Endodermal cell (in vitro differentiated cells): Measurements from ENCODE around the gene SUN1. TPM values are rescaled to one million over a fixed set of nuclear protein-coding genes. Genes with fewer than 3 reads are reported as not detected.
A peak's percentile ranks its signal among the peaks of the same experiment; 100 is the strongest.

Experiments used
- DNase-seq: peaks from one replicate; pipeline ENCODE4 v3.0.0-alpha.2; 2017
- H3K27ac ChIP-seq: 2 replicates; pipeline ENCODE4 v1.5.1; 2013; ENCODE audit warnings: mild to moderate bottlenecking, low read depth, low read length, moderate library complexity
- H3K27me3 ChIP-seq: 2 replicates; pipeline ENCODE4 v1.6.1; 2013; ENCODE audit warnings: mild to moderate bottlenecking, low read length, moderate library complexity; ENCODE audit not compliant: insufficient read depth, control insufficient read depth, poor library complexity, severe bottlenecking
- H3K36me3 ChIP-seq: 2 replicates; pipeline ENCODE4 v1.7.0; 2013; ENCODE audit warnings: mild to moderate bottlenecking, low read length, moderate library complexity; ENCODE audit not compliant: control insufficient read depth, insufficient read depth
- H3K4me1 ChIP-seq: one replicate; pipeline ENCODE4 v1.7.0; 2013; ENCODE audit warnings: low read length; ENCODE audit not compliant: control insufficient read depth, insufficient read depth
- H3K4me3 ChIP-seq: 2 replicates; pipeline ENCODE4 v1.5.1; 2013; ENCODE audit warnings: mild to moderate bottlenecking, low read length, moderate library complexity
- H3K9ac ChIP-seq: 2 replicates; pipeline ENCODE4 v1.6.1; 2013; ENCODE audit warnings: mild to moderate bottlenecking, low read length, moderate library complexity; ENCODE audit not compliant: poor library complexity, severe bottlenecking; ENCODE audit errors: extremely low read depth
- H3K9me3 ChIP-seq: 2 replicates; pipeline ENCODE4 v1.6.1; 2013; ENCODE audit warnings: mild to moderate bottlenecking, low read length, moderate library complexity; ENCODE audit not compliant: control insufficient read depth
- H3K27ac Mint-ChIP-seq: 2 replicates; pipeline ENCODE4 v1.8.0; 2020; ENCODE audit warnings: mixed read lengths
- H3K27me3 Mint-ChIP-seq: 2 replicates; pipeline ENCODE4 v1.8.0; 2021; ENCODE audit warnings: mild to moderate bottlenecking, mixed read lengths; ENCODE audit not compliant: insufficient read depth
- H3K36me3 Mint-ChIP-seq: 2 replicates; pipeline ENCODE4 v1.8.0; 2020; ENCODE audit warnings: low read depth, mixed read lengths
- H3K4me1 Mint-ChIP-seq: 2 replicates; pipeline ENCODE4 v1.8.0; 2020; ENCODE audit warnings: mixed read lengths
- H3K4me3 Mint-ChIP-seq: 2 replicates; pipeline ENCODE4 v1.8.0; 2020; ENCODE audit warnings: mild to moderate bottlenecking, moderate library complexity, mixed read lengths
- H3K9me3 Mint-ChIP-seq: 2 replicates; pipeline ENCODE4 v1.8.0; 2020; ENCODE audit warnings: mild to moderate bottlenecking, mixed read lengths
- WGBS, 2 experiments: methylation state at CpG; one replicate each; pipeline versions ENCODE4 v1.1.5 to v1.1.7; 2013; ENCODE audit warnings: missing lambda C conversion rate in 2 of 2, mixed read lengths in 1 of 2; ENCODE audit not compliant: insufficient coverage in 1 of 2, insufficient read length in 1 of 2; 5-methylcytosine and 5-hydroxymethylcytosine counted together
- total RNA-seq, 2 donors: library from RNA; stranded (reverse); fragmentation: NEBNext Ultra II Directional in 1 of 2; extraction: Animal tissue kit (Norgen Biotek cat#: 25700) in 1 of 2; gene quantifications; 2 replicates in 1 of 2; 3 replicates in 1 of 2; pipeline ENCODE4 v1.2.1, GENCODE V29; 2021
- TF ChIP-seq, protein P1 (sequence below): fragments of 200-600 bp; sonication (generic); conservative IDR thresholded peaks from 2 replicates; pipeline ENCODE4 v1.5.0; 2021; ENCODE audit warnings: antibody characterized with exemption, mild to moderate bottlenecking

Gene SUN1
- total RNA-seq, 2 donors from 2014 or later = 133 to 136 TPM

DNA sequence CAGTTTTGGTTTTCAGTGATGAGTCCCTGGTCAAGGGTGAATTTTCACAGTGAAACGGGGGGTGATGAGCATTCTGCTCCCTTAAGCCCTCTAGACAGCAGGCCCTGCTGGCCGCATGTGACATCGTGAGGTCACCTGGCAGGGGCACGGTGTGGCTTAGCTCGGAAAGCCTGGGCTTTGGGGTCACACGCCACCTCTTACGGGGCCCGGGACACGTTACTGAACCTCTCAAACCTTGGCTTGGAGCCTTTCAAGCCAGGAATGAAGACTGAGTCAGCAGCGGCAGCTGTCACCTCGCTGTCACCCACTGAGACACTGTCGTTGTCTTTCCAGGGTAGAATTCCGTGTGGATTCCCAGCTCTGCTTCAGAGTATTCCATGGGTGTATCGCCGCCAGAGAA lies 48.2 kb downstream of the SUN1 start:
- 91 to 95% methylated on average over 15 of the region's 15 CpGs for WGBS, 2 experiments
- no peak overlapping the region for H3K9ac ChIP-seq
- H3K27ac Mint-ChIP-seq = peak overlapping the region; percentile 68
- TF ChIP-seq, protein P1, sequence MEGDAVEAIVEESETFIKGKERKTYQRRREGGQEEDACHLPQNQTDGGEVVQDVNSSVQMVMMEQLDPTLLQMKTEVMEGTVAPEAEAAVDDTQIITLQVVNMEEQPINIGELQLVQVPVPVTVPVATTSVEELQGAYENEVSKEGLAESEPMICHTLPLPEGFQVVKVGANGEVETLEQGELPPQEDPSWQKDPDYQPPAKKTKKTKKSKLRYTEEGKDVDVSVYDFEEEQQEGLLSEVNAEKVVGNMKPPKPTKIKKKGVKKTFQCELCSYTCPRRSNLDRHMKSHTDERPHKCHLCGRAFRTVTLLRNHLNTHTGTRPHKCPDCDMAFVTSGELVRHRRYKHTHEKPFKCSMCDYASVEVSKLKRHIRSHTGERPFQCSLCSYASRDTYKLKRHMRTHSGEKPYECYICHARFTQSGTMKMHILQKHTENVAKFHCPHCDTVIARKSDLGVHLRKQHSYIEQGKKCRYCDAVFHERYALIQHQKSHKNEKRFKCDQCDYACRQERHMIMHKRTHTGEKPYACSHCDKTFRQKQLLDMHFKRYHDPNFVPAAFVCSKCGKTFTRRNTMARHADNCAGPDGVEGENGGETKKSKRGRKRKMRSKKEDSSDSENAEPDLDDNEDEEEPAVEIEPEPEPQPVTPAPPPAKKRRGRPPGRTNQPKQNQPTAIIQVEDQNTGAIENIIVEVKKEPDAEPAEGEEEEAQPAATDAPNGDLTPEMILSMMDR = no peak
- H3K4me1 ChIP-seq = no peaks in the 10 kb centered on the region
- no peaks in the 10 kb centered on the region for H3K27me3 Mint-ChIP-seq
- peaks cover 24% of the 10 kb centered on the region for H3K36me3 ChIP-seq
- H3K4me3 Mint-ChIP-seq = no peak overlapping the region
- no peak overlapping the region for H3K4me3 ChIP-seq
- H3K9me3 Mint-ChIP-seq = no peaks in the 10 kb centered on the region
- peaks cover 11% of the 10 kb centered on the region for H3K4me1 Mint-ChIP-seq
- no peaks in the 10 kb centered on the region for H3K9me3 ChIP-seq
- peaks cover 17% of the 10 kb centered on the region for H3K36me3 Mint-ChIP-seq
- H3K27ac ChIP-seq = no peak overlapping the region
- no peak for DNase-seq
- H3K27me3 ChIP-seq = no peaks in the 10 kb centered on the region

DNA sequence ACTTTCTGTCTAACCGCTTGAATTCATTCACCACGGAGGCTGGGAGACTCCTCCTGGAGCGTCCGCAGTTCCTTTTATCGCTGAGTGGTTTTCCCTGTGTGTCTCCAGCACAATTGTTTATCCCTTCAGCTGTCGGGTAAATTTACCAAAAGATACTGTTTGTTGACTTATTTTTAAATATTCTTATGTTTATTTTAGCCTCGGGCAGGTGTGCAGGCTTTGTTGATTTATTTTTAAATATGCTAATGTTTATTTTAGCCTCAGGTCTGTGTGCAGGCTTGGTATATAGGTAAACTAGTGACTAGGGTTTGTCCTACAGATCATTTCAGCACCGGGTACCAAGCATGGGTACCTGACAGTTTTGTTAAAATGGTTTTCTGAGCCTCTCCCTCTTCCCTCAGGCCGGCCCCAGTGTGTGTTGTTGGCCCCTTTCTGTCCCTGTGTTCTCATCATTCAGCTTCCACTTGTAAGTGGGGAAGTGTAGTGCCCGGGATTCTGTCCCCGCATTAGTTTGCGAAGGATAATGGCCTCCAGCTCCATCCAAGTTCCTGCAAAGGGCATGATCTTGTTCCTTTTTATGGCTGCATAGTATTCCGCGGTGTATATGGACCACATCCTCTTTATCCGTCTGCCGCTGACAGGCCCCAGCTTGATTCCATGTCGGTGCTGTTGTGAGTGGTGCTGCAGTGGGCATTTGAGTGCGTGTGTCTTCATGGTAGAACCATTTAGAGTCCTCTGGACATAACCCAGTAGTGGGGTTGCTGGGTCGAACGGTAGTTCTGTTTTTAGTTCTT lies 49.4 kb downstream of the SUN1 start:
- peaks cover 11% of the 10 kb centered on the region for H3K4me1 Mint-ChIP-seq
- Histone ChIP-seq H3K36me3 (peaks cover 23% of the 10 kb centered on the region), H3K9me3 (no peaks in the 10 kb centered on the region), H3K4me3 (no peak overlapping the region), H3K27me3 (no peaks in the 10 kb centered on the region), H3K9ac (no peak overlapping the region), H3K27ac (no peak overlapping the region), H3K4me1 (no peaks in the 10 kb centered on the region)
- 90 to 93% methylated on average over 16 to 20 of the region's 20 CpGs for WGBS, 2 experiments
- peak overlapping the region; percentile 25 for H3K27ac Mint-ChIP-seq
- H3K9me3 Mint-ChIP-seq = no peaks in the 10 kb centered on the region
- H3K4me3 Mint-ChIP-seq = no peak overlapping the region
- H3K36me3 Mint-ChIP-seq = peaks cover 17% of the 10 kb centered on the region
- H3K27me3 Mint-ChIP-seq = no peaks in the 10 kb centered on the region
- TF ChIP-seq, protein P1 = no peak
- DNase-seq = no peak

DNA sequence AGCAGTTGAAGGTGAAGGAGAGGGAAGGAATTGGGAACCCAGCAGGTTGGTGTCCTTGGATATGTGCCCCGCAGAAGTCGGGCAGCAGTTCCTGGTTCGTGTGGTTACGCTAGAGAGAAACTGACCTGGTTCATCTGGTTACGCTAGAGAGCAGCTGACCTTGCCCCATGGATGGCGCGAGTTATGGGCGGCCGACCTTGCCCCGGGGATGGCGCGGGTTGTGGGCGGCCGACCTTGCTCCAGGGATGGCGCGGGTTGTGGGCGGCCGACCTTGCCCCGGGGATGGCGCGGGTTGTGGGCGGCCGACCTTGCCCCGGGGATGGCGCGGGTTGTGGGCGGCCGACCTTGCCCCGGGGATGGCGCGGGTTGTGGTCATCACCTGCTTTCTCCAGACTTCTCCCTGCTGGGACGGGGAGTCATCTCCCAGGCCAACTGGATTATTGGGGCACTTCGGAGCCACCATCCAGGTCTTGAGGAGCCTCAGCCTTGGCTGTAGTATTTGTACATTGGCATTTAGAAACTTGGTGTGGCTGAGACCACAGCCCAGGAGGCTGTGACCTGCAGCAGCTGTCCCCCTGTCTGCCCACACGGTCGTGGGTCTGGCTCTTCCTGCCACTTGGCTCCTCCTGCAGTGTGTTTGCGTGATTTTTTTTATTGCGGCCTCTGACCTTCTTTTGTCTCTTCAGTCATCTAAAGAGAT lies 50.2 kb downstream of the SUN1 start:
- no peak overlapping the region for H3K27ac ChIP-seq
- TF ChIP-seq, protein P1 = no peak
- H3K9me3 Mint-ChIP-seq = no peaks in the 10 kb centered on the region
- no peak overlapping the region for H3K4me3 Mint-ChIP-seq
- DNase-seq = no peak
- no peak overlapping the region for H3K9ac ChIP-seq
- H3K4me1 ChIP-seq = no peaks in the 10 kb centered on the region
- peaks cover 17% of the 10 kb centered on the region for H3K36me3 Mint-ChIP-seq
- no peaks in the 10 kb centered on the region for H3K9me3 ChIP-seq
- no peak overlapping the region for H3K4me3 ChIP-seq
- H3K27me3 ChIP-seq = no peaks in the 10 kb centered on the region
- H3K36me3 ChIP-seq = peaks cover 28% of the 10 kb centered on the region
- 95 to 97% methylated on average over 34 to 37 of the region's 37 CpGs for WGBS, 2 experiments
- H3K27me3 Mint-ChIP-seq = no peaks in the 10 kb centered on the region
- H3K4me1 Mint-ChIP-seq = peaks cover 11% of the 10 kb centered on the region
- peak overlapping the region; percentile 25 for H3K27ac Mint-ChIP-seq
